Astrocyte (in vitro differentiated cells and primary cell): ENCODE data around the gene NLGN4Y. TPM values are rescaled to one million over a fixed set of nuclear protein-coding genes. Genes with fewer than 3 reads are reported as not detected.

Source experiments
- DNase-seq: peaks from one replicate; pipeline ENCODE4 v3.0.0-alpha.2; 2010; ENCODE audit warnings: low read depth
- FAIRE-seq: peaks from 2 replicates; lab custom pipeline; 2011; peaks lifted over from hg19 to GRCh38; lab: Jason Lieb, UNC
- H2AFZ ChIP-seq: 2 replicates; pipeline ENCODE4 v1.6.0; 2012; ENCODE audit warnings: low read depth, low read length, inconsistent platforms
- H3K27ac ChIP-seq: 2 replicates; pipeline ENCODE4 v1.5.1; 2011; ENCODE audit warnings: low read depth, low read length, inconsistent platforms
- H3K27me3 ChIP-seq: 2 replicates; pipeline ENCODE4 v1.6.0; 2011; ENCODE audit warnings: low read length, inconsistent platforms; ENCODE audit not compliant: insufficient read depth
- H3K36me3 ChIP-seq: 2 replicates; pipeline ENCODE4 v1.5.1; 2011; ENCODE audit warnings: low read length, inconsistent platforms; ENCODE audit not compliant: insufficient read depth
- H3K4me1 ChIP-seq: 2 replicates; pipeline ENCODE4 v1.5.1; 2011; ENCODE audit warnings: low read length, inconsistent platforms; ENCODE audit not compliant: insufficient read depth
- H3K4me2 ChIP-seq: 2 replicates; pipeline ENCODE4 v1.6.0; 2012; ENCODE audit warnings: low read length, inconsistent platforms
- H3K4me3 ChIP-seq: 2 replicates; pipeline ENCODE4 v1.5.1; 2011; ENCODE audit warnings: low read depth, mild to moderate bottlenecking, low read length, inconsistent platforms; ENCODE audit not compliant: insufficient read depth
- H3K79me2 ChIP-seq: 2 replicates; pipeline ENCODE4 v1.6.0; 2012; ENCODE audit warnings: mild to moderate bottlenecking, low read length, inconsistent platforms; ENCODE audit not compliant: insufficient read depth
- H3K9ac ChIP-seq: 2 replicates; pipeline ENCODE4 v1.6.0; 2012; ENCODE audit warnings: mild to moderate bottlenecking, low read length, inconsistent platforms
- H3K9me3 ChIP-seq: 2 replicates; pipeline ENCODE4 v1.5.1; 2012; ENCODE audit warnings: low read depth, mild to moderate bottlenecking, low read length, inconsistent platforms; ENCODE audit not compliant: insufficient read depth
- H4K20me1 ChIP-seq: 2 replicates; pipeline ENCODE4 v1.6.0; 2012; ENCODE audit warnings: low read length, inconsistent platforms; ENCODE audit not compliant: insufficient read depth
- H3K27ac Mint-ChIP-seq: one replicate; pipeline ENCODE4 v1.8.0; 2021; ENCODE audit warnings: mild to moderate bottlenecking, mixed read lengths; ENCODE audit not compliant: unreplicated experiment
- H3K27me3 Mint-ChIP-seq: one replicate; pipeline ENCODE4 v1.8.0; 2021; ENCODE audit warnings: low read depth, mixed read lengths; ENCODE audit not compliant: unreplicated experiment
- H3K36me3 Mint-ChIP-seq: one replicate; pipeline ENCODE4 v1.8.0; 2021; ENCODE audit warnings: low read depth, mixed read lengths; ENCODE audit not compliant: unreplicated experiment
- H3K4me1 Mint-ChIP-seq: one replicate; pipeline ENCODE4 v1.8.0; 2021; ENCODE audit warnings: low read depth, mixed read lengths; ENCODE audit not compliant: unreplicated experiment
- H3K4me3 Mint-ChIP-seq: one replicate; pipeline ENCODE4 v1.8.0; 2021; ENCODE audit warnings: mild to moderate bottlenecking, moderate library complexity, mixed read lengths; ENCODE audit not compliant: unreplicated experiment
- H3K9me3 Mint-ChIP-seq: one replicate; pipeline ENCODE4 v1.8.0; 2021; ENCODE audit warnings: mild to moderate bottlenecking, mixed read lengths; ENCODE audit not compliant: unreplicated experiment
- EZH2 ChIP-seq: IDR thresholded peaks from 2 replicates; pipeline ENCODE4 v1.6.1; 2012; ENCODE audit warnings: mild to moderate bottlenecking, low read length, inconsistent platforms; ENCODE audit not compliant: insufficient read depth
- total RNA-seq: library from RNA; stranded (reverse); gene quantifications from 2 replicates; pipeline ENCODE4 v1.2.1, GENCODE V29; 2021
- TF ChIP-seq, protein P1 (sequence below): IDR thresholded peaks from 2 replicates; pipeline ENCODE4 v1.5.1; 2011; ENCODE audit warnings: low read depth, mild to moderate bottlenecking, inconsistent platforms, low read length, moderate library complexity; ENCODE audit not compliant: insufficient read depth

The NLGN4Y gene
- total RNA-seq, 1 donor from 2014 or later = 19.7 TPM

DNA sequence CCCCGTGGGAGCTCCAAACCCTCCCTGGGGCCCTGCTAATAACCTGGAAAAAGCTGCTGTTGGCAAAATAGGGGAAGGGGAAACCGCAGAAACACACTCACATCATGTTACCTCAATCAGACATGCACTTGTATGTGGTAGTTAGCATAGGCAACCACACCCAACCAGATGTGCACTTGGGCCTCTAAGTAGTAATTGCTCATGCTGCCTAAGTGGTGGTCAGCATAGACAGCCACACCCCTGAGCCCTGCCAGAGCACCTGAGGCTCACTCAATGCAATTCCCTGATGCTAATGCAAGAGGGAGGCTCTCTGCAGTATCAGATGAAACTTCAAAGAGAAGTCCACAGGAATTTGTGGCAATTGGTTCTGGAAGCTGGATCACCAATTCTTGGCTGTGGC, 301.4 kb downstream of the NLGN4Y start:
- H3K27ac Mint-ChIP-seq = no peak overlapping the region
- no peak overlapping the region for H3K4me2 ChIP-seq
- no peaks in the 10 kb centered on the region for H3K9me3 Mint-ChIP-seq
- no peak overlapping the region for H3K9ac ChIP-seq
- no peak overlapping the region for H3K4me3 ChIP-seq
- no peaks in the 10 kb centered on the region for H3K27me3 Mint-ChIP-seq
- no peaks in the 10 kb centered on the region for H3K36me3 ChIP-seq
- no peaks in the 10 kb centered on the region for H3K27me3 ChIP-seq
- no peaks in the 10 kb centered on the region for H3K9me3 ChIP-seq
- FAIRE-seq (no peak), DNase-seq (no peak)
- H3K27ac ChIP-seq = no peak overlapping the region
- H3K79me2 ChIP-seq = no peaks in the 10 kb centered on the region
- H3K4me1 ChIP-seq = peaks cover 27% of the 10 kb centered on the region
- TF ChIP-seq, protein P1, sequence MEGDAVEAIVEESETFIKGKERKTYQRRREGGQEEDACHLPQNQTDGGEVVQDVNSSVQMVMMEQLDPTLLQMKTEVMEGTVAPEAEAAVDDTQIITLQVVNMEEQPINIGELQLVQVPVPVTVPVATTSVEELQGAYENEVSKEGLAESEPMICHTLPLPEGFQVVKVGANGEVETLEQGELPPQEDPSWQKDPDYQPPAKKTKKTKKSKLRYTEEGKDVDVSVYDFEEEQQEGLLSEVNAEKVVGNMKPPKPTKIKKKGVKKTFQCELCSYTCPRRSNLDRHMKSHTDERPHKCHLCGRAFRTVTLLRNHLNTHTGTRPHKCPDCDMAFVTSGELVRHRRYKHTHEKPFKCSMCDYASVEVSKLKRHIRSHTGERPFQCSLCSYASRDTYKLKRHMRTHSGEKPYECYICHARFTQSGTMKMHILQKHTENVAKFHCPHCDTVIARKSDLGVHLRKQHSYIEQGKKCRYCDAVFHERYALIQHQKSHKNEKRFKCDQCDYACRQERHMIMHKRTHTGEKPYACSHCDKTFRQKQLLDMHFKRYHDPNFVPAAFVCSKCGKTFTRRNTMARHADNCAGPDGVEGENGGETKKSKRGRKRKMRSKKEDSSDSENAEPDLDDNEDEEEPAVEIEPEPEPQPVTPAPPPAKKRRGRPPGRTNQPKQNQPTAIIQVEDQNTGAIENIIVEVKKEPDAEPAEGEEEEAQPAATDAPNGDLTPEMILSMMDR = no peak
- no peak for TF ChIP-seq EZH2
- H3K36me3 Mint-ChIP-seq = no peaks in the 10 kb centered on the region
- no peak overlapping the region for H2AFZ ChIP-seq
- peaks cover 11% of the 10 kb centered on the region for H3K4me1 Mint-ChIP-seq
- H4K20me1 ChIP-seq = no peaks in the 10 kb centered on the region
- H3K4me3 Mint-ChIP-seq = no peak overlapping the region

DNA sequence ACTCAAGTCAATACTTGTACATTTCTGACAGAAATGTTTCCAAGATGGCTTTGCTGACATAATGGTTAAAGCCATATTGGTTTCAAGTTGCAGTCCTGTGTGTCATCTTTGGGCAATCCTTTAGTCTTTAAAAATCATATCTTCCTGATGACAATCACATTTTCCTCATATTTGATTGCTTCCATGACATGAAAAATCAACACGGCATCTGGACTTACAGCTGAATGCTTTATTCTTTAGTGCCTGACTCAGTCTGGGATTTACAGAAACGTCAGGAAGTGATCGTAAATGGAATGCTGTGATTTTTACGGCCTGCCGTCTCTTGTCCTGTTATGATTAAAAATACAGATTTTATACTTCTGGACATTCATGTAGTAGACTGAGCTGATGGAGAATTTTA, 304.2 kb downstream of the NLGN4Y start:
- H3K36me3 ChIP-seq = no peaks in the 10 kb centered on the region
- no peaks in the 10 kb centered on the region for H3K27me3 ChIP-seq
- no peak overlapping the region for H2AFZ ChIP-seq
- Mint-ChIP-seq H3K36me3 (no peaks in the 10 kb centered on the region), H3K9me3 (peaks cover 3% of the 10 kb centered on the region), H3K27me3 (no peaks in the 10 kb centered on the region), H3K4me3 (no peak overlapping the region), H3K27ac (no peak overlapping the region), H3K4me1 (no peaks in the 10 kb centered on the region)
- no peaks in the 10 kb centered on the region for H4K20me1 ChIP-seq
- H3K4me1 ChIP-seq = peaks cover 15% of the 10 kb centered on the region
- TF ChIP-seq, protein P1 = no peak
- TF ChIP-seq EZH2 = no peak
- H3K79me2 ChIP-seq = no peaks in the 10 kb centered on the region
- no peaks in the 10 kb centered on the region for H3K9me3 ChIP-seq
- H3K9ac ChIP-seq = peak overlapping the region; percentile 69
- H3K4me3 ChIP-seq = no peak overlapping the region
- DNase-seq (no peak), FAIRE-seq (no peak)
- H3K27ac ChIP-seq = peak overlapping the region; percentile 88
- peak overlapping the region; percentile 46 for H3K4me2 ChIP-seq

DNA sequence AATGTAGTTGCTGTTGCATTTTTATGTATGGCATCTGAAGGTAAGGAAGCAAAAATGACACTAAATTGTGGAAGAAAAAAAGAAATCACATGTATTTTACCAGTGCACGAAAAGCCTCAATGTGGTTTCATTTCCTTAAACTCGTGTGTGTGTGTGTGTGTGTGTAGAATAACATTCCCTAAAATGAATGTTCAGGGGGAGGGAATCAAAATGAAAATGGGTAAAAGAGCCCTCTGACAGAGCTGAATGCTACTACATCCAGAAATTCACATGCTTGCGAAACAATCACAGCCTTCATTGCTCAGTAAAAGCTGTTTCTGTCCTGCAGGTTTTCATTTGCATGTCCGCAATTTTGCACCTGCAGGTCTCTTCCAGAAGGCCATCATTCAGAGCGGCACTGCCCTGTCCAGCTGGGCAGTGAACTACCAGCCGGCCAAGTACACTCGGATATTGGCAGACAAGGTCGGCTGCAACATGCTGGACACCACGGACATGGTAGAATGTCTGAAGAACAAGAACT, 305.1 kb downstream of the NLGN4Y start:
- Histone ChIP-seq H3K4me2 (peak overlapping the region; percentile 46), H4K20me1 (no peaks in the 10 kb centered on the region), H2AFZ (no peak overlapping the region), H3K79me2 (no peaks in the 10 kb centered on the region), H3K36me3 (no peaks in the 10 kb centered on the region), H3K27me3 (no peaks in the 10 kb centered on the region), H3K4me3 (no peak overlapping the region), H3K27ac (peak overlapping the region; percentile 88), H3K9me3 (no peaks in the 10 kb centered on the region), H3K4me1 (peaks cover 21% of the 10 kb centered on the region), H3K9ac (peak overlapping the region; percentile 69)
- Mint-ChIP-seq H3K27ac (no peak overlapping the region), H3K4me1 (peaks cover 7% of the 10 kb centered on the region), H3K9me3 (peaks cover 3% of the 10 kb centered on the region), H3K36me3 (no peaks in the 10 kb centered on the region), H3K27me3 (no peaks in the 10 kb centered on the region), H3K4me3 (no peak overlapping the region)
- DNase-seq = no peak
- TF ChIP-seq, protein P1 = no peak
- no peak for TF ChIP-seq EZH2
- FAIRE-seq = no peak
